HCT116 (cell line): Measurements from ENCODE around the gene GNG7. TPM values are rescaled to one million over a fixed set of nuclear protein-coding genes. Genes with fewer than 3 reads are reported as not detected.

Experiments used
- ATAC-seq: fragments of 200-7000 bp; cut with Tn5 transposase; 2 replicates; pipeline ENCODE4 v1.9.1; 2020; ENCODE audit warnings: mild to moderate bottlenecking, moderate library complexity
- BruUV-seq: library from RNA; stranded (reverse); fragments of 400-500 nt; replicated peaks from 2 replicates; lab custom pipeline; 2021; lab: Mats Ljungman, UMichigan
- CTCF ChIA-PET: fragments of 300-600 bp; sonication (Branson Sonifier 250); formaldehyde crosslinking; loops from one replicate; lab custom pipeline; 2021; ENCODE audit warnings: antibody characterized with exemption; lab: Charles Lee
- POLR2A ChIA-PET: fragments of 300-600, 350-600 bp; sonication (Branson Sonifier 250); formaldehyde crosslinking; loops from one replicate; lab custom pipeline; 2021; ENCODE audit warnings: antibody characterized with exemption; lab: Charles Lee
- RAD21 ChIA-PET, 2 experiments: fragments of 300-600 bp; sonication (Branson Sonifier 250); formaldehyde crosslinking; loops; one replicate each; lab custom pipeline; 2023; ENCODE audit warnings: low total read pairs in 2 of 2; ENCODE audit not compliant: uncharacterized antibody in 2 of 2, unreplicated experiment in 2 of 2, low non-redundant PET in 1 of 2; lab: Charles Lee
- DNase-seq: peaks from one replicate; pipeline ENCODE4 v3.0.0-alpha.2; 2010; ENCODE audit warnings: low read depth, low spot score
- H2AFZ ChIP-seq: fragments of 200-600 bp; shearing (Covaris generic), sonication (generic); 2 replicates; pipeline ENCODE4 v1.6.1; 2017; ENCODE audit warnings: low read depth, mixed run types, mixed read lengths, antibody characterized with exemption, low read length; ENCODE audit not compliant: poor library complexity, severe bottlenecking
- H3K27ac ChIP-seq: 2 replicates; pipeline ENCODE4 v1.5.1; 2012; ENCODE audit warnings: low read depth, low read length
- H3K27me3 ChIP-seq: fragments of 200-600 bp; sonication (generic); 2 replicates; pipeline ENCODE4 v1.6.1; 2016; ENCODE audit warnings: mixed run types, low read length, mixed read lengths; ENCODE audit not compliant: insufficient read depth
- H3K36me3 ChIP-seq, 2 experiments: fragments of 200-500 bp in 1 of 2; fragments of 200-600 bp in 1 of 2; sonication (Bioruptor generic) in 1 of 2; sonication (generic) in 1 of 2; 2 replicates each; pipeline versions ENCODE4 v1.5.1 to v1.6.1; 2014 to 2016; ENCODE audit warnings: low read length in 2 of 2, inconsistent platforms in 1 of 2, mixed read lengths in 1 of 2, mixed run types in 1 of 2; ENCODE audit not compliant: insufficient read depth in 2 of 2, control insufficient read depth in 1 of 2
- H3K4me1 ChIP-seq, 2 experiments: fragments of 200-600 bp in 1 of 2; sonication (generic) in 1 of 2; 2 replicates each; pipeline versions ENCODE4 v1.5.1 to v1.6.1; 2012 to 2017; ENCODE audit warnings: low read length in 2 of 2, inconsistent platforms in 1 of 2, mild to moderate bottlenecking in 1 of 2, mixed read lengths in 1 of 2, mixed run types in 1 of 2, moderate library complexity in 1 of 2; ENCODE audit not compliant: insufficient read depth in 2 of 2, control insufficient read depth in 1 of 2
- H3K4me2 ChIP-seq: fragments of 200-600 bp; sonication (generic); 2 replicates; pipeline ENCODE4 v1.6.1; 2017; ENCODE audit warnings: mixed run types, low read length, mixed read lengths
- H3K4me3 ChIP-seq, 2 experiments: fragments of 200-600 bp in 1 of 2; sonication (generic) in 1 of 2; replicated peaks in 1 of 2; 2 replicates each; pipeline ENCODE4 v1.5.1; 2011 to 2016; ENCODE audit warnings: low read length in 2 of 2, control low read depth in 1 of 2, low read depth in 1 of 2, mild to moderate bottlenecking in 1 of 2, mixed read lengths in 1 of 2, mixed run types in 1 of 2
- H3K79me2 ChIP-seq: fragments of 200-600 bp; sonication (generic); 2 replicates; pipeline ENCODE4 v1.6.1; 2017; ENCODE audit warnings: mild to moderate bottlenecking, mixed run types, low read length, moderate library complexity, mixed read lengths; ENCODE audit not compliant: insufficient read depth
- H3K9ac ChIP-seq: fragments of 200-600 bp; sonication (generic); 2 replicates; pipeline ENCODE4 v1.6.1; 2016; ENCODE audit warnings: low read length, mixed read lengths
- H3K9me2 ChIP-seq: fragments of 200-600 bp; sonication (generic), shearing (Covaris generic); 2 replicates; pipeline ENCODE4 v1.6.1; 2017; ENCODE audit warnings: mixed run types, mild to moderate bottlenecking, moderate library complexity; ENCODE audit not compliant: insufficient read depth
- H3K9me3 ChIP-seq, 2 experiments: fragments of 200-500 bp in 1 of 2; fragments of 200-600 bp in 1 of 2; sonication (Bioruptor generic) in 1 of 2; sonication (generic) in 1 of 2; 2 replicates each; pipeline ENCODE4 v1.6.1; 2014 to 2017; ENCODE audit warnings: low read length in 2 of 2, mixed read lengths in 2 of 2, inconsistent platforms in 1 of 2, low read depth in 1 of 2, mild to moderate bottlenecking in 1 of 2, mixed run types in 1 of 2, moderate library complexity in 1 of 2; ENCODE audit not compliant: control insufficient read depth in 1 of 2, insufficient read depth in 1 of 2
- H4K20me1 ChIP-seq: fragments of 200-600 bp; sonication (generic), shearing (Covaris generic); 2 replicates; pipeline ENCODE4 v1.6.1; 2017; ENCODE audit warnings: mixed run types, mild to moderate bottlenecking, moderate library complexity; ENCODE audit not compliant: insufficient read depth
- CBX3 ChIP-seq: IDR thresholded peaks from 2 replicates; pipeline ENCODE4 v1.6.1; 2012; ENCODE audit warnings: low read depth
- CEBPB ChIP-seq: IDR thresholded peaks from 2 replicates; pipeline ENCODE4 v1.6.1; 2012; ENCODE audit warnings: low read depth
- ELF1 ChIP-seq: IDR thresholded peaks from 2 replicates; pipeline ENCODE4 v1.6.1; 2012; ENCODE audit warnings: low read depth, borderline replicate concordance
- EZH2phosphoT487 ChIP-seq: fragments of 200-600 bp; IDR thresholded peaks from 2 replicates; pipeline ENCODE4 v1.6.1; 2018; ENCODE audit warnings: antibody characterized with exemption, borderline replicate concordance
- ZNF274 ChIP-seq: fragments of 200-500 bp; sonication (Bioruptor generic); IDR thresholded peaks from 2 replicates; pipeline ENCODE4 v1.6.1; 2014; ENCODE audit warnings: mild to moderate bottlenecking, low read depth, low read length, inconsistent platforms
- intact Hi-C: fragments of 100-400 bp; cut with micrococcal nuclease; formaldehyde crosslinking; loops from 2 replicates; pipeline ENCODE4 v1.10.0; 2022
- total RNA-seq: library from RNA; stranded (reverse); gene quantifications from one replicate; pipeline ENCODE4 v1.2.1, GENCODE V29; 2021; ENCODE audit not compliant: unreplicated experiment
- TF ChIP-seq, protein P1 (sequence below): IDR thresholded peaks from 2 replicates; pipeline ENCODE4 v1.6.1; 2012; ENCODE audit warnings: low read depth
- TF ChIP-seq, protein P2 (sequence below): IDR thresholded peaks from 2 replicates; pipeline ENCODE4 v1.6.1; 2011; ENCODE audit warnings: mild to moderate bottlenecking, low read length, moderate library complexity; ENCODE audit not compliant: insufficient replicate concordance; ENCODE audit errors: extremely low read depth

Gene GNG7
- total RNA-seq, 1 experiment from 2014 or later, result 11.3 TPM

DNA sequence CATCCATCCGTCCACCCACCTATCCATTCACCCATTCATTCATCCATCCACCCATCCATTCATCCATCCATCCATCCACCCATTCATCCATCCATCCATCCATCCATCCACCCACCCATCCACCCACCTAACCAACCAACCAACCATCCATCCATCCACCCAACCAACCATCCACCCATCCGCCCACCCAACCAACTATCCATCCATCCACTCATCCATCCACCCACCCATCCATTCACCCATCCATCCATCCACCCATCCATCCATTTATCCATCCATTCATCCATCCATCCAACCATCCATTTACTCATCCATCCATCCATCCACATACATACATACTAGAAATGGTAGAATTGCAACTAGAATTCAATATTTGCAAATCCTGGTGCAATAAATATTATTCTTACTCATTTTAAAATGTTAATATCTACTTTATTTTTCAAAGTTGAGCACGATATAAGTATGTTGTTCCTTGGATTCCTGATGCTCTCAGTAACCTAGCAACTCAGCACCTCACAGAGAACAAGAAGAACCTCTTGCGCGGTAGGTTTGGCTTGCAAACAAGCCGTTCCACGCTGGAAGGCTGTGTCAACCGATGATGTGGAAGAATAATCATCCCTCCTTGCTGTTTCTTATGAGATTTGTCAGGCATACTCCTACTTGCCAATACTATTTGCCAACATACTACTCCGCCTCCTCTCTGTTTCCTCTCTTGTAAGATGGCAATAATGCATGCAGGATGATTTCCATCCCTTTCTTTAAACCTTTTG, 111.7 kb downstream of the GNG7 start:
- TF ChIP-seq ELF1, result no peak
- no peak for TF ChIP-seq CEBPB
- no peak for TF ChIP-seq ZNF274
- TF ChIP-seq, protein P1, sequence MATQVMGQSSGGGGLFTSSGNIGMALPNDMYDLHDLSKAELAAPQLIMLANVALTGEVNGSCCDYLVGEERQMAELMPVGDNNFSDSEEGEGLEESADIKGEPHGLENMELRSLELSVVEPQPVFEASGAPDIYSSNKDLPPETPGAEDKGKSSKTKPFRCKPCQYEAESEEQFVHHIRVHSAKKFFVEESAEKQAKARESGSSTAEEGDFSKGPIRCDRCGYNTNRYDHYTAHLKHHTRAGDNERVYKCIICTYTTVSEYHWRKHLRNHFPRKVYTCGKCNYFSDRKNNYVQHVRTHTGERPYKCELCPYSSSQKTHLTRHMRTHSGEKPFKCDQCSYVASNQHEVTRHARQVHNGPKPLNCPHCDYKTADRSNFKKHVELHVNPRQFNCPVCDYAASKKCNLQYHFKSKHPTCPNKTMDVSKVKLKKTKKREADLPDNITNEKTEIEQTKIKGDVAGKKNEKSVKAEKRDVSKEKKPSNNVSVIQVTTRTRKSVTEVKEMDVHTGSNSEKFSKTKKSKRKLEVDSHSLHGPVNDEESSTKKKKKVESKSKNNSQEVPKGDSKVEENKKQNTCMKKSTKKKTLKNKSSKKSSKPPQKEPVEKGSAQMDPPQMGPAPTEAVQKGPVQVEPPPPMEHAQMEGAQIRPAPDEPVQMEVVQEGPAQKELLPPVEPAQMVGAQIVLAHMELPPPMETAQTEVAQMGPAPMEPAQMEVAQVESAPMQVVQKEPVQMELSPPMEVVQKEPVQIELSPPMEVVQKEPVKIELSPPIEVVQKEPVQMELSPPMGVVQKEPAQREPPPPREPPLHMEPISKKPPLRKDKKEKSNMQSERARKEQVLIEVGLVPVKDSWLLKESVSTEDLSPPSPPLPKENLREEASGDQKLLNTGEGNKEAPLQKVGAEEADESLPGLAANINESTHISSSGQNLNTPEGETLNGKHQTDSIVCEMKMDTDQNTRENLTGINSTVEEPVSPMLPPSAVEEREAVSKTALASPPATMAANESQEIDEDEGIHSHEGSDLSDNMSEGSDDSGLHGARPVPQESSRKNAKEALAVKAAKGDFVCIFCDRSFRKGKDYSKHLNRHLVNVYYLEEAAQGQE, result no peak
- TF ChIP-seq, protein P2, sequence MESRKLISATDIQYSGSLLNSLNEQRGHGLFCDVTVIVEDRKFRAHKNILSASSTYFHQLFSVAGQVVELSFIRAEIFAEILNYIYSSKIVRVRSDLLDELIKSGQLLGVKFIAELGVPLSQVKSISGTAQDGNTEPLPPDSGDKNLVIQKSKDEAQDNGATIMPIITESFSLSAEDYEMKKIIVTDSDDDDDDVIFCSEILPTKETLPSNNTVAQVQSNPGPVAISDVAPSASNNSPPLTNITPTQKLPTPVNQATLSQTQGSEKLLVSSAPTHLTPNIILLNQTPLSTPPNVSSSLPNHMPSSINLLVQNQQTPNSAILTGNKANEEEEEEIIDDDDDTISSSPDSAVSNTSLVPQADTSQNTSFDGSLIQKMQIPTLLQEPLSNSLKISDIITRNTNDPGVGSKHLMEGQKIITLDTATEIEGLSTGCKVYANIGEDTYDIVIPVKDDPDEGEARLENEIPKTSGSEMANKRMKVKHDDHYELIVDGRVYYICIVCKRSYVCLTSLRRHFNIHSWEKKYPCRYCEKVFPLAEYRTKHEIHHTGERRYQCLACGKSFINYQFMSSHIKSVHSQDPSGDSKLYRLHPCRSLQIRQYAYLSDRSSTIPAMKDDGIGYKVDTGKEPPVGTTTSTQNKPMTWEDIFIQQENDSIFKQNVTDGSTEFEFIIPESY, result no peak
- no peak for TF ChIP-seq CBX3
- no peak for TF ChIP-seq EZH2phosphoT487
- H3K9ac ChIP-seq, result no peak overlapping the region
- H3K36me3 ChIP-seq, result no peaks in the 10 kb centered on the region
- H4K20me1 ChIP-seq, result no peaks in the 10 kb centered on the region
- H3K27ac ChIP-seq, result no peak overlapping the region
- no peaks in the 10 kb centered on the region for H3K9me3 ChIP-seq
- ATAC-seq, result no peak
- BruUV-seq, result no TSS peak
- intact Hi-C loops, result no loop called here
- ChIA-PET RAD21 (no interaction called here), POLR2A (interaction anchor here (0.7 kb wide), 1 partner anchor 536 kb away, joined by 4 read pairs; no protein-coding TSS in a partner anchor), CTCF (interaction anchor here (1.2 kb wide), 1 partner anchor 23 kb away, joined by 3 read pairs; no protein-coding TSS in a partner anchor)
- H2AFZ ChIP-seq, result no peak overlapping the region
- H3K79me2 ChIP-seq, result no peaks in the 10 kb centered on the region
- H3K4me3 ChIP-seq, result no peak overlapping the region
- no peaks in the 10 kb centered on the region for H3K9me2 ChIP-seq
- H3K27me3 ChIP-seq, result no peaks in the 10 kb centered on the region
- DNase-seq, result no peak
- H3K4me1 ChIP-seq, result peaks cover 6 to 29% of the 10 kb centered on the region in 2 experiments; a peak in 3 of 4 replicates
- no peak overlapping the region for H3K4me2 ChIP-seq
